H1 (cell line): ENCODE measurements around the gene POU4F2. TPM values are rescaled to one million over a fixed set of nuclear protein-coding genes. Genes with fewer than 3 reads are reported as not detected.
A peak's percentile ranks its signal among the peaks of the same experiment; 100 is the strongest.

Experiments used
- CTCF ChIA-PET: fragments of 300-600 bp; sonication (Branson Sonifier 250); formaldehyde crosslinking; loops from one replicate; lab custom pipeline; 2021; ENCODE audit not compliant: partially characterized antibody; lab: Charles Lee
- POLR2A ChIA-PET: fragments of 300-600 bp; sonication (Branson Sonifier 250); formaldehyde crosslinking; loops from one replicate; lab custom pipeline; 2021; ENCODE audit warnings: inconsistent platforms; ENCODE audit not compliant: partially characterized antibody; lab: Charles Lee
- DNase-seq, 2 experiments: peaks; one replicate each; pipeline versions ENCODE4 v3.0.0 to v3.0.0-alpha.2; 2010 to 2022; ENCODE audit warnings: low spot score in 2 of 2, low read depth in 1 of 2, mixed read lengths in 1 of 2
- FAIRE-seq: peaks from 2 replicates; lab custom pipeline; 2011; peaks lifted over from hg19 to GRCh38; lab: Jason Lieb, UNC
- H2AFZ ChIP-seq: 2 replicates; pipeline ENCODE4 v1.8.1; 2012; ENCODE audit warnings: low read length, inconsistent platforms
- H2AK5ac ChIP-seq: 2 replicates; pipeline ENCODE4 v1.6.1; 2013; ENCODE audit warnings: low read depth, low read length
- H2BK120ac ChIP-seq: replicated peaks from 2 replicates; pipeline ENCODE3; 2013; ENCODE audit warnings: low read depth, low read length, inconsistent platforms
- H2BK12ac ChIP-seq: 2 replicates; pipeline ENCODE4 v1.6.1; 2013; ENCODE audit warnings: low read depth, low read length
- H2BK15ac ChIP-seq: 2 replicates; pipeline ENCODE4 v1.6.1; 2013; ENCODE audit warnings: low read length
- H2BK20ac ChIP-seq: 2 replicates; pipeline ENCODE4 v1.6.1; 2013; ENCODE audit warnings: low read length
- H2BK5ac ChIP-seq: 2 replicates; pipeline ENCODE4 v1.6.1; 2013; ENCODE audit warnings: low read depth, low read length
- H3K14ac ChIP-seq: 2 replicates; pipeline ENCODE4 v1.6.1; 2013; ENCODE audit warnings: inconsistent platforms; ENCODE audit not compliant: insufficient read length
- H3K18ac ChIP-seq: 2 replicates; pipeline ENCODE4 v1.6.1; 2013; ENCODE audit warnings: low read length; ENCODE audit errors: extremely low read depth
- H3K23ac ChIP-seq: 2 replicates; pipeline ENCODE4 v1.6.1; 2013; ENCODE audit warnings: inconsistent platforms; ENCODE audit not compliant: insufficient read length
- H3K23me2 ChIP-seq: 2 replicates; pipeline ENCODE4 v1.6.1; 2013; ENCODE audit warnings: low read depth, low read length
- H3K27ac ChIP-seq: 2 replicates; pipeline ENCODE4 v1.6.1; 2011; ENCODE audit warnings: low read depth, low read length, inconsistent platforms
- H3K27me3 ChIP-seq, 4 experiments: replicated peaks in 1 of 4; 1 replicate in 1 of 4; 2 replicates in 3 of 4; pipeline versions ENCODE4 v1.6.1 to v1.8.1; 2011 to 2013; ENCODE audit warnings: low read length in 3 of 4, mild to moderate bottlenecking in 3 of 4, inconsistent platforms in 2 of 4, mixed read lengths in 2 of 4, moderate library complexity in 1 of 4; ENCODE audit not compliant: control insufficient read depth in 3 of 4, insufficient read depth in 3 of 4; ENCODE audit errors: extremely low read depth in 1 of 4
- H3K36me3 ChIP-seq, 4 experiments: 2 replicates each; pipeline versions ENCODE4 v1.6.1 to v1.8.1; 2011 to 2013; ENCODE audit warnings: mild to moderate bottlenecking in 4 of 4, low read length in 3 of 4, moderate library complexity in 2 of 4, control low read depth in 1 of 4, inconsistent platforms in 1 of 4; ENCODE audit not compliant: insufficient read depth in 4 of 4, control insufficient read depth in 2 of 4
- H3K4ac ChIP-seq: replicated peaks from 2 replicates; pipeline ENCODE3; 2013; ENCODE audit warnings: low read length, low read depth, mixed read lengths, inconsistent platforms; ENCODE audit not compliant: insufficient read length
- H3K4me1 ChIP-seq, 4 experiments: replicated peaks in 1 of 4; 1 replicate in 1 of 4; 2 replicates in 3 of 4; pipeline versions ENCODE4 v1.6.1 to v1.8.1; 2011 to 2013; ENCODE audit warnings: low read length in 3 of 4, inconsistent platforms in 2 of 4, mixed read lengths in 1 of 4; ENCODE audit not compliant: insufficient read depth in 4 of 4, control insufficient read depth in 3 of 4
- H3K4me2 ChIP-seq, 2 experiments: 2 replicates each; pipeline versions ENCODE4 v1.6.1 to v1.8.1; 2011 to 2013; ENCODE audit warnings: low read depth in 2 of 2, low read length in 2 of 2, control low read depth in 1 of 2, inconsistent platforms in 1 of 2, mild to moderate bottlenecking in 1 of 2; ENCODE audit not compliant: insufficient read depth in 1 of 2
- H3K4me3 ChIP-seq, 4 experiments: fragments of 200-600, 300-600 bp in 1 of 4; sonication (generic), shearing (Covaris generic), sonication (Bioruptor Twin) in 1 of 4; 2 replicates each; pipeline versions ENCODE4 v1.5.1 to v1.8.1; 2011 to 2016; ENCODE audit warnings: low read length in 4 of 4, low read depth in 3 of 4, control low read depth in 2 of 4, inconsistent platforms in 2 of 4, mild to moderate bottlenecking in 2 of 4, mixed read lengths in 1 of 4, moderate library complexity in 1 of 4; ENCODE audit not compliant: insufficient read depth in 2 of 4; ENCODE audit errors: extremely low read depth in 1 of 4
- H3K56ac ChIP-seq: replicated peaks from 2 replicates; pipeline ENCODE3; 2013; ENCODE audit warnings: low read depth, mild to moderate bottlenecking, mixed read lengths, low read length, inconsistent platforms; ENCODE audit not compliant: insufficient read length
- H3K79me1 ChIP-seq: 2 replicates; pipeline ENCODE4 v1.6.1; 2013; ENCODE audit warnings: low read depth, low read length, control low read depth
- H3K79me2 ChIP-seq, 2 experiments: 2 replicates each; pipeline versions ENCODE4 v1.6.1 to v1.8.1; 2012 to 2013; ENCODE audit warnings: low read length in 2 of 2, mild to moderate bottlenecking in 2 of 2, inconsistent platforms in 1 of 2; ENCODE audit not compliant: insufficient read depth in 2 of 2, control insufficient read depth in 1 of 2
- H3K9ac ChIP-seq, 4 experiments: replicated peaks in 1 of 4; 1 replicate in 1 of 4; 2 replicates in 3 of 4; pipeline versions ENCODE4 v1.6.1 to v1.8.1; 2011 to 2013; ENCODE audit warnings: low read depth in 3 of 4, low read length in 3 of 4, control low read depth in 2 of 4, mild to moderate bottlenecking in 2 of 4, moderate library complexity in 2 of 4, inconsistent platforms in 1 of 4; ENCODE audit errors: extremely low read depth in 1 of 4
- H3K9me3 ChIP-seq, 2 experiments: 2 replicates each; pipeline versions ENCODE4 v1.6.1 to v1.8.1; 2012 to 2013; ENCODE audit warnings: mild to moderate bottlenecking in 2 of 2, moderate library complexity in 2 of 2, control low read depth in 1 of 2, inconsistent platforms in 1 of 2, low read depth in 1 of 2, low read length in 1 of 2, mixed read lengths in 1 of 2; ENCODE audit not compliant: insufficient read depth in 2 of 2
- H4K20me1 ChIP-seq, 2 experiments: replicated peaks in 1 of 2; 2 replicates each; pipeline versions ENCODE3 to v1.8.1; 2011 to 2013; ENCODE audit warnings: inconsistent platforms in 2 of 2, low read length in 2 of 2, mild to moderate bottlenecking in 1 of 2; ENCODE audit not compliant: insufficient read depth in 2 of 2, control insufficient read depth in 1 of 2
- H4K5ac ChIP-seq: 2 replicates; pipeline ENCODE4 v1.6.1; 2013; ENCODE audit warnings: low read length, low read depth, mixed read lengths, inconsistent platforms; ENCODE audit not compliant: insufficient read length
- H4K8ac ChIP-seq: 2 replicates; pipeline ENCODE4 v1.8.0; 2013; ENCODE audit warnings: mild to moderate bottlenecking, moderate library complexity, low read length, inconsistent platforms; ENCODE audit not compliant: insufficient read depth; ENCODE audit errors: extremely low read depth
- H4K91ac ChIP-seq: replicated peaks from 2 replicates; pipeline ENCODE3; 2013; ENCODE audit warnings: low read length, mixed read lengths, inconsistent platforms; ENCODE audit not compliant: insufficient read length
- ASH2L ChIP-seq: fragments of 200-600, 300-600 bp; sonication (generic); IDR thresholded peaks from one replicate; pipeline ENCODE4 v1.7.1; 2017; ENCODE audit warnings: low read length
- BRCA1 ChIP-seq: IDR thresholded peaks from 2 replicates; pipeline ENCODE4 v1.6.1; 2012; ENCODE audit warnings: low read depth, low read length, improper control_type of control experiment
- EGR1 ChIP-seq: IDR thresholded peaks from 2 replicates; pipeline ENCODE4 v1.6.1; 2011; ENCODE audit warnings: low read depth, low read length, borderline replicate concordance
- KDM5A ChIP-seq: fragments of 200-600 bp; IDR thresholded peaks from 2 replicates; pipeline ENCODE4 v1.7.1; 2012; ENCODE audit warnings: mild to moderate bottlenecking, low read length, inconsistent platforms, mixed read lengths
- MAX ChIP-seq: IDR thresholded peaks from 2 replicates; pipeline ENCODE4 v1.6.1; 2012; ENCODE audit warnings: inconsistent platforms
- NRF1 ChIP-seq: IDR thresholded peaks from 2 replicates; pipeline ENCODE4 v1.6.1; 2011; ENCODE audit warnings: mild to moderate bottlenecking, low read depth, low read length, improper control_type of control experiment
- POU5F1 ChIP-seq: IDR thresholded peaks from 2 replicates; pipeline ENCODE4 v1.6.1; 2011; ENCODE audit warnings: low read depth, mild to moderate bottlenecking, low read length, moderate library complexity
- RNF2 ChIP-seq: fragments of 200-900, 300-1000 bp; sonication (generic); IDR thresholded peaks from 2 replicates; pipeline ENCODE4 v1.7.1; 2016; ENCODE audit warnings: borderline replicate concordance, low read depth, mild to moderate bottlenecking, antibody characterized with exemption, low read length; ENCODE audit not compliant: poor library complexity, severe bottlenecking; ENCODE audit errors: missing control alignments
- RXRA ChIP-seq: IDR thresholded peaks from 2 replicates; pipeline ENCODE4 v1.6.1; 2011; ENCODE audit warnings: low read depth, mild to moderate bottlenecking, low read length, moderate library complexity; ENCODE audit not compliant: insufficient read depth
- SIX5 ChIP-seq: IDR thresholded peaks from 2 replicates; pipeline ENCODE4 v1.6.1; 2011; ENCODE audit warnings: mild to moderate bottlenecking, low read depth, low read length
- TAF7 ChIP-seq: optimal IDR thresholded peaks from 2 replicates; pipeline ENCODE3; 2011; ENCODE audit warnings: low read depth, mild to moderate bottlenecking, inconsistent platforms, low read length, moderate library complexity, borderline replicate concordance
- TCF12 ChIP-seq: IDR thresholded peaks from 2 replicates; pipeline ENCODE4 v1.6.1; 2011; ENCODE audit warnings: low read depth, mild to moderate bottlenecking, low read length
- WGBS, 2 experiments: shearing (Covaris generic) in 1 of 2; methylation state at CpG; one replicate each; pipeline versions ENCODE4 v1.1.6 to v1.1.7; 2013 to 2015; ENCODE audit warnings: low lambda C conversion rate in 2 of 2, mixed read lengths in 2 of 2, inconsistent platforms in 1 of 2, low coverage in 1 of 2, missing lambda C conversion rate in 1 of 2; ENCODE audit not compliant: insufficient replicate concordance in 2 of 2, insufficient coverage in 1 of 2, insufficient read length in 1 of 2; ENCODE audit errors: extremely low coverage in 1 of 2, missing lambda C conversion rate in 1 of 2; 5-methylcytosine and 5-hydroxymethylcytosine counted together
- polyA plus RNA-seq, 7 experiments: library from polyadenylated mRNA; depleted of rRNA in 3 of 7; stranded (reverse) in 5 of 7; unstranded in 2 of 7; fragments of >200 nt in 5 of 7; fragments of 200-250 nt in 2 of 7; gene quantifications; 1 replicate in 5 of 7; 2 replicates in 1 of 7; 4 replicates in 1 of 7; pipeline versions ENCODE4 v1.2.1 to v1.2.3, GENCODE V29; 2011 to 2013; ENCODE audit warnings: missing spikeins in 2 of 7, mixed read lengths in 2 of 7
- total RNA-seq: library from RNA; stranded (reverse); fragmentation: NEBNext Ultra II Directional; extraction: Animal tissue kit (Norgen Biotek cat#: 25700); gene quantifications from 2 replicates; pipeline ENCODE4 v1.2.1, GENCODE V29; 2021

The POU4F2 gene
- total and polyA plus RNA-seq, 2 of the 8 experiments (the other 6 are each of a cell fraction or from before 2014, with no cell fraction given), result not detected

- H3K9me3 ChIP-seq, result no peaks in the 10 kb centered on the region
- peaks cover 6 to 9% of the 10 kb centered on the region in 2 experiments for H4K20me1 ChIP-seq
- H4K5ac ChIP-seq, result no peak overlapping the region
- peaks cover 50 to 76% (median 65%) of the 10 kb centered on the region in 4 experiments for H3K27me3 ChIP-seq
- no peak overlapping the region for H2BK5ac ChIP-seq
- no peaks in the 10 kb centered on the region for H3K79me2 ChIP-seq
- no peak overlapping the region for H3K9ac ChIP-seq
- POLR2A ChIA-PET, result no interaction called here
- H3K27ac ChIP-seq, result no peak overlapping the region
- H3K4me2 ChIP-seq, result peak overlapping the region; percentile 67 to 78
- H2BK12ac ChIP-seq, result no peak overlapping the region
- CTCF ChIA-PET, result interaction anchor here (0.6 kb wide), 1 partner anchor 105 kb away, joined by 6 read pairs; no protein-coding TSS in a partner anchor
- no peaks in the 10 kb centered on the region for H3K36me3 ChIP-seq
- no peak overlapping the region for H3K56ac ChIP-seq
- no peak for FAIRE-seq
- no peak overlapping the region for H4K91ac ChIP-seq
- peaks cover 0 to 5% (median 3%) of the 10 kb centered on the region in 4 experiments; a peak in 3 of 7 replicates for H3K4me1 ChIP-seq
- no peak overlapping the region for H3K4ac ChIP-seq
- no peak overlapping the region for H3K14ac ChIP-seq
- H4K8ac ChIP-seq, result no peak overlapping the region
- H2AFZ ChIP-seq, result no peak overlapping the region
- 1% methylated on average over 21 of the region's 72 CpGs; no CpG with 5 or more reads in 1 of the 2 experiments for WGBS, 2 experiments
- H3K23me2 ChIP-seq, result peaks cover 5% of the 10 kb centered on the region; the same call in 1 of the 2 replicates
- no peak overlapping the region for H2BK20ac ChIP-seq
- no peak overlapping the region for H2AK5ac ChIP-seq
- no peaks in the 10 kb centered on the region for H3K79me1 ChIP-seq
- peak overlapping the region; percentile 35 to 63 (median 37) for H3K4me3 ChIP-seq
- DNase-seq, result peak in 1 of 2 experiments; percentile 77
- H2BK120ac ChIP-seq, result no peak overlapping the region
- H2BK15ac ChIP-seq, result no peak overlapping the region
- no peak overlapping the region for H3K18ac ChIP-seq
- no peak overlapping the region for H3K23ac ChIP-seq
- TF ChIP-seq TAF7 (no peak), TCF12 (no peak), NRF1 (no peak), KDM5A (no peak), BRCA1 (no peak), MAX (no peak), RNF2 (peak; percentile 47), RXRA (no peak), SIX5 (no peak), EGR1 (no peak), POU5F1 (no peak), ASH2L (peak; percentile 84)
Measured at GRCh38 chr4:146654687-146655520, 16.2 kb downstream of the POU4F2 start.
